ENCODE measurements around the gene CTAGE15.
"Not testable (repeated sequence)": the region's sequence is repeated elsewhere in the genome, so short reads cannot be mapped to it uniquely, and the experiment has no call there.

The CTAGE15 gene

GRCh38 chr7:143571501-143571900 lies at the start of gene CTAGE15:
TSS of gene CTAGE15 (plus strand) at chr7:143571801. CDS start at chr7:143571818, 17 bp downstream.
- DNase-seq (ENCODE audit: low read depth), result not testable (repeated sequence)

GRCh38 chr7:143522309-143522916 lies 49.2 kb upstream of the CTAGE15 start:
- not testable (repeated sequence) for DNase-seq (ENCODE audit: low read depth)

- not testable (repeated sequence) for DNase-seq (ENCODE audit: low read depth)
These were observed 40.3 kb upstream of the CTAGE15 start for GRCh38 chr7:143531169-143531926.

- DNase-seq (ENCODE audit: low read depth), result not testable (repeated sequence)
These were observed 39.7 kb upstream of the CTAGE15 start for GRCh38 chr7:143531932-143532331.

- not testable (repeated sequence) for DNase-seq (ENCODE audit: low read depth)
These were observed 38.3 kb upstream of the CTAGE15 start for GRCh38 chr7:143533213-143533839.

- DNase-seq (ENCODE audit: low read depth), result not testable (repeated sequence)
These were observed 35.2 kb upstream of the CTAGE15 start for GRCh38 chr7:143536443-143536842.

GRCh38 chr7:143543288-143544038 lies 28.1 kb upstream of the CTAGE15 start:
- DNase-seq (ENCODE audit: low read depth), result not testable (repeated sequence)

- DNase-seq (ENCODE audit: low read depth), result not testable (repeated sequence)
These were observed 15.6 kb upstream of the CTAGE15 start for GRCh38 chr7:143555968-143556367.

- DNase-seq (ENCODE audit: low read depth), result not testable (repeated sequence)
These were observed 8.3 kb upstream of the CTAGE15 start for GRCh38 chr7:143563306-143563705.

- not testable (repeated sequence) for DNase-seq (ENCODE audit: low read depth)
These were observed 5.6 kb upstream of the CTAGE15 start for GRCh38 chr7:143566001-143566400.

GRCh38 chr7:143588183-143588582 lies 16.6 kb downstream of the CTAGE15 start:
- DNase-seq (ENCODE audit: low read depth), result not testable (repeated sequence)

- not testable (repeated sequence) for DNase-seq (ENCODE audit: low read depth)
These were observed 18.3 kb downstream of the CTAGE15 start for GRCh38 chr7:143589897-143590296.

- DNase-seq (ENCODE audit: low read depth), result not testable (repeated sequence)
These were observed 26.5 kb downstream of the CTAGE15 start for GRCh38 chr7:143598086-143598485.

GRCh38 chr7:143603549-143603948 lies 31.9 kb downstream of the CTAGE15 start:
- DNase-seq (ENCODE audit: low read depth), result not testable (repeated sequence)

GRCh38 chr7:143606088-143606487 lies 34.5 kb downstream of the CTAGE15 start:
- not testable (repeated sequence) for DNase-seq (ENCODE audit: low read depth)

GRCh38 chr7:143615545-143615944 lies 43.9 kb downstream of the CTAGE15 start:
- DNase-seq (ENCODE audit: low read depth), result not testable (repeated sequence)

GRCh38 chr7:143617204-143617603 lies 45.6 kb downstream of the CTAGE15 start:
- DNase-seq (ENCODE audit: low read depth), result not testable (repeated sequence)

GRCh38 chr7:143620058-143620457 lies 48.5 kb downstream of the CTAGE15 start:
- not testable (repeated sequence) for DNase-seq (ENCODE audit: low read depth)

GRCh38 chr7:143620646-143621045 lies 49.0 kb downstream of the CTAGE15 start, which contains the start of gene TCAF2:
TSS of gene TCAF2 (plus strand) at chr7:143620974.
- not testable (repeated sequence) for DNase-seq (ENCODE audit: low read depth)

GRCh38 chr7:143621175-143621574 lies 49.6 kb downstream of the CTAGE15 start:
- not testable (repeated sequence) for DNase-seq (ENCODE audit: low read depth)

- DNase-seq (ENCODE audit: low read depth), result not testable (repeated sequence)
These were observed 50.5 kb downstream of the CTAGE15 start for GRCh38 chr7:143622130-143622529.
